ENCODE results near the gene DMRT1.

DNA sequence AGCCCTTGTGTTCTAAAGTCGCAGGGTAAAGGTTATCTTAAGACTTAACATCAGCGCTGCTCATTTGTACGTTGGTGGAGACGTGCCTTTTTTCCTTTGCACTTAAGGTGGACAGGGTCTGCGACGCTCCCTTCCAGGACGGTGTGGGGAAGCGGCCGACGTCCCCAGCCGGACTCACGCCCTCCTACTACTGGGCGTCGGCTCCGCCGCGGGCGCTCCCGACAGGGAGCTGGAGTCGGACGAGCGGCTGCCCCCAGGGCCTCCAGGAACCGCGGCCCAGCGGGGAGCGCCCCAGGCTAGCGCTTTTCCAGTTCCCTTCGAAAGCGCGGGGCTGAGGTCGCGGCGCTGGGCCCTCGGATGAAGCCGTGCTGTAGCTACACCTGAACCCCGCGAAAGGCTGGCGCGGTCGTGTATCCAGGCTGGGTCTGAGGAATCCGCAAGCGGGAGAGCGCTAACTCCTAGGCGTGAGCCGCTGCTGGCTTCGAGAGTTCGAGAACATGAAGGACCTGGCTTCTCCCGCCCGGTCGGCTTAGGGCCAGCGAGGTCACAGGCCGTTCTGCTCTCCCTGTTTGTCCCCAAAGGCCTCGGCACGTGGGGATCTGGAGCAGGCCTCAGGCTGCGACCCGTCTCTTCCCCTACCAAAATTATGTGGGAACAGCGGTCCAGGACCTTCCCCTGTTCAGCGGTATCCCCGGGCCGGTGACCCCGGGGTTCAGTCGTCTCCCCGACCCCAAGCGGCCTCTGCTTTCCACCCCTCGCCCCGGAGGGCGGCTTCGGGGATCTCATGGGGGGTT is 131.2 kb downstream of the DMRT1 start:
- TF ChIP-seq, protein P1, sequence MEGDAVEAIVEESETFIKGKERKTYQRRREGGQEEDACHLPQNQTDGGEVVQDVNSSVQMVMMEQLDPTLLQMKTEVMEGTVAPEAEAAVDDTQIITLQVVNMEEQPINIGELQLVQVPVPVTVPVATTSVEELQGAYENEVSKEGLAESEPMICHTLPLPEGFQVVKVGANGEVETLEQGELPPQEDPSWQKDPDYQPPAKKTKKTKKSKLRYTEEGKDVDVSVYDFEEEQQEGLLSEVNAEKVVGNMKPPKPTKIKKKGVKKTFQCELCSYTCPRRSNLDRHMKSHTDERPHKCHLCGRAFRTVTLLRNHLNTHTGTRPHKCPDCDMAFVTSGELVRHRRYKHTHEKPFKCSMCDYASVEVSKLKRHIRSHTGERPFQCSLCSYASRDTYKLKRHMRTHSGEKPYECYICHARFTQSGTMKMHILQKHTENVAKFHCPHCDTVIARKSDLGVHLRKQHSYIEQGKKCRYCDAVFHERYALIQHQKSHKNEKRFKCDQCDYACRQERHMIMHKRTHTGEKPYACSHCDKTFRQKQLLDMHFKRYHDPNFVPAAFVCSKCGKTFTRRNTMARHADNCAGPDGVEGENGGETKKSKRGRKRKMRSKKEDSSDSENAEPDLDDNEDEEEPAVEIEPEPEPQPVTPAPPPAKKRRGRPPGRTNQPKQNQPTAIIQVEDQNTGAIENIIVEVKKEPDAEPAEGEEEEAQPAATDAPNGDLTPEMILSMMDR (IDR thresholded peaks at IDR 0.05): no peak
- TF ChIP-seq EP300 (IDR thresholded peaks at IDR 0.05): no peak
- TF ChIP-seq POLR2A (IDR thresholded peaks at IDR 0.05): no peak
